ENCODE results near the gene CD82.

The CD82 gene

DNA sequence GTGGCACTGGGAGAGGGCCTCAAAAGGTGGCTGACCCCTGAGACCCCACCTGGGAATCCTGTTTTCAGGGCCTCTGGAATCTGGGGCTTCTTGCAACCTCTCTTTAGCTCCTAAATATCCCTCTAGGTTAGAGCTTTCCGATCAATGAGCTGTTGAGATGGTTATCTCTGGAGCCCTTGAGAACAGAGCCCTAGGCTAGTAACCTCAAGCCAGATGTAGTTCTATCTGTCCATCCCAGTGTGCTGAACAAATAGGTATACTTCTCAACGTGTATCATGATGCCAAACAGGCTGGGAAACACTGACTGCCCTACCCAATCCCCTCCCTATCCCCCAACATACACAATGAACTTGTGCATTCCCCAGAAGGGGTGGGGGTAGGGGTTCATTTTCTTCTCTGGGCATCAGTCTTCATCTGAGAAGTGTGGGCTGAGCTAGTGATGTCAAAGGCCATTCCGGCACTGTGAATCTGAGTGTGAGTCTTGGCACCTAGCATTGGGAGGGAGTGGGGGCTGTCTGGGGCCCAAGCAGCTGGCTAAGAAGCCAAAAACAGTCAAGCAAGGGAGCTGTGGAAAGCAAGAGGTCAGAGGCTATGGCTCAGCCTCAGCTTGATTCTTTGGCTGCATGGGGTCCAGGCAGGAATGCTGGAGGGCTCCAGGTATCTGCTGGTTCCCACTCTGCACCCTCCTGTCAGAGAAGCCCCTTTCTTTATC is 17.3 kb downstream of the CD82 start:
- TF ChIP-seq, protein P1, sequence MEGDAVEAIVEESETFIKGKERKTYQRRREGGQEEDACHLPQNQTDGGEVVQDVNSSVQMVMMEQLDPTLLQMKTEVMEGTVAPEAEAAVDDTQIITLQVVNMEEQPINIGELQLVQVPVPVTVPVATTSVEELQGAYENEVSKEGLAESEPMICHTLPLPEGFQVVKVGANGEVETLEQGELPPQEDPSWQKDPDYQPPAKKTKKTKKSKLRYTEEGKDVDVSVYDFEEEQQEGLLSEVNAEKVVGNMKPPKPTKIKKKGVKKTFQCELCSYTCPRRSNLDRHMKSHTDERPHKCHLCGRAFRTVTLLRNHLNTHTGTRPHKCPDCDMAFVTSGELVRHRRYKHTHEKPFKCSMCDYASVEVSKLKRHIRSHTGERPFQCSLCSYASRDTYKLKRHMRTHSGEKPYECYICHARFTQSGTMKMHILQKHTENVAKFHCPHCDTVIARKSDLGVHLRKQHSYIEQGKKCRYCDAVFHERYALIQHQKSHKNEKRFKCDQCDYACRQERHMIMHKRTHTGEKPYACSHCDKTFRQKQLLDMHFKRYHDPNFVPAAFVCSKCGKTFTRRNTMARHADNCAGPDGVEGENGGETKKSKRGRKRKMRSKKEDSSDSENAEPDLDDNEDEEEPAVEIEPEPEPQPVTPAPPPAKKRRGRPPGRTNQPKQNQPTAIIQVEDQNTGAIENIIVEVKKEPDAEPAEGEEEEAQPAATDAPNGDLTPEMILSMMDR (IDR thresholded peaks at IDR 0.05; ENCODE audit: extremely low read depth, missing control alignments): no peak
- no peak for DNase-seq (ENCODE audit: low spot score)

DNA sequence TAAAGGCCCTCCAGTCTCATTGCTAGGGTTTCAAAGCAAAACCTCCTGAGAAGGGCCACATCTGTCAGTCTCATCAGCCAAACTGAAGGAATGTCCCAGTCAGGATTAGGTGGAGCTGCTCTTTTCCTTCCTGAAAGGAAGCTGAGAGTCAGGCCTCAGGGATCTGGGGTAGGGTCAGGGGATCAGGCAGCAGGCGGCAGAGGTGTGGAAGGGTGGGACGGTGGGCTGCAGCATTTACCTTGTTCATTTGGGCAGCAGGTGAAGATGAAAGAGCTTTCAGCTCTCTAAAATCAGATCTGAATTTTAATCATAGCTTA is 17.8 kb downstream of the CD82 start:
- DNase-seq (ENCODE audit: low spot score): no peak
- TF ChIP-seq, protein P1 (IDR thresholded peaks at IDR 0.05; ENCODE audit: extremely low read depth, missing control alignments): no peak

DNA sequence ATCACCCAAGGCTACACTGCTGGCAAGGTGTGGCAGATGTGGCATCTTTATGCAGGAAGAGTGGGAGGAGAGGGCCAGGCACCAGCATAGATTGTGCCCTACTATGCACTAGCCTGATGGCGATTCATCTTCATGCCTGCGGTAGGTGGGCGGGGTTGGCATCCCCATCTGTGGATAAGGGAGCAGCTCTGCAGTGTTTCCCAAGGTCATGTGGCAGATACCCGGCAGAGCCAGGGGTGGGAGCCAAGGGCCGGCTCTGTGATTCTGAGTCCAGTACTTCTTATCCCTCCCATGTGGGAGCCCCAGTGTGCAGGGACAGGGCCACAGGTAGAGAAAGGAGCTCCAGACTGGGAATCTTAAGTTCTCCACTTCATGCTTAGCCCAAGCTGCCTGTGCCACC is 20.0 kb downstream of the CD82 start:
- DNase-seq (ENCODE audit: low spot score): no peak
- TF ChIP-seq, protein P1 (IDR thresholded peaks at IDR 0.05; ENCODE audit: extremely low read depth, missing control alignments): no peak

DNA sequence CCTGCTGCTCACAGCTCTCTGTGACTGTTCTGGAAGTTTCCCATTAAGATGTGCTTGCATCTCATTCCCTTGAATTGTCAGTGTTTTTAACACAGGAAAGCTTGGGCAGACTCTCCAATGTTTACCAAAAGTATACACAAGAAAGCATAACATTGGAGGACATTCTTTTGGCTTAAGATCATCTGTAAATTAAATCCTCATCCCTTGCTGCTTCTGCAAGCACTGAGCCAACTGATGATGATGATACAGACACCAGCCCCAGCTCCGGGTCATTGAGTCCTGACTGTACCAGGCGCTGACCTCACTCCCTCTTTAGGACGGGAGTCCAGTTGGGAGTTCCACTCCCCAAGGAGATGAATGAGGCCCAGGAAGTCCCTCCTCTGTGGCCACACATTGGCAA is 23.8 kb downstream of the CD82 start:
- DNase-seq (ENCODE audit: low spot score): no peak
- TF ChIP-seq, protein P1 (IDR thresholded peaks at IDR 0.05; ENCODE audit: extremely low read depth, missing control alignments): no peak

DNA sequence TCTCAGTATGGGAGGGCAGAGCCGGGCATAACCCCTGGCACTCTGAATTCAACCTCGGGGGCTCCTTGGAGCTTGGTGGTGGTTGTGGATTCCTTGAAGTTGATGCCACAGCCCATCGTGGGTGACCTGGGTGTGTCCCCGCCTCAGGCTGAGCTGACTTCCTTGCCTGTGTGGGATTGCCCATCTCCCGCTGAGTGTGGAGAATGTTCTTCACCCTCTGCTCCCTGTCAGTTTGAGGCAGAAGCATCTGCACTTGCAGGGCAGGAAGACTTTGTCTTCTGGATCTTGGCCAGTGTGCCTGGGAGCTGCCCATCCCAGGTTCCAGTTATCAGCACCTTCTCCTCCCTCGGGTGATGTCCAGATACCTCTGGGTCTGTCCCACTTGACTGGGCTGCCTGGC is 25.3 kb downstream of the CD82 start:
- TF ChIP-seq, protein P1 (IDR thresholded peaks at IDR 0.05; ENCODE audit: extremely low read depth, missing control alignments): no peak
- DNase-seq (ENCODE audit: low spot score): no peak

DNA sequence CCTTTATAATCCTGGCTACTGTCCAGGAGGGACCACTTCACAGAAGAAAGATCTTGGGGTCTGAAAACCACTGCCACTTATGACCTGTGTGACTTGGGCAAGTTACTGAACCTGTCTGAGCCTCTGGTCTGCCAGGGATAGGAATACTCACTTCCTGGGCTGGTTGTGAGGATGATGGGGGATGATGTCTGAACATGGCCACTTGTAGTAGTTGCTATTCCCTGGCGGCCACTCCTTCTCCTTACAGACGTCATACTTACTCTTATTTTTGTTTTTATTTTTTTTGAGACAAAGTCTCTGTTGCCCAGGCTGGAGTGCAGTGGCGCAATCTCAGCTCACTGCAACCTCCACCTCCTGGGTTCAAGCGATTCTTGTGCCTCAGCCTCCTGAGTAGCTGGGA is 26.1 kb downstream of the CD82 start:
- DNase-seq (ENCODE audit: low spot score): no peak
- TF ChIP-seq, protein P1 (IDR thresholded peaks at IDR 0.05; ENCODE audit: extremely low read depth, missing control alignments): no peak

DNA sequence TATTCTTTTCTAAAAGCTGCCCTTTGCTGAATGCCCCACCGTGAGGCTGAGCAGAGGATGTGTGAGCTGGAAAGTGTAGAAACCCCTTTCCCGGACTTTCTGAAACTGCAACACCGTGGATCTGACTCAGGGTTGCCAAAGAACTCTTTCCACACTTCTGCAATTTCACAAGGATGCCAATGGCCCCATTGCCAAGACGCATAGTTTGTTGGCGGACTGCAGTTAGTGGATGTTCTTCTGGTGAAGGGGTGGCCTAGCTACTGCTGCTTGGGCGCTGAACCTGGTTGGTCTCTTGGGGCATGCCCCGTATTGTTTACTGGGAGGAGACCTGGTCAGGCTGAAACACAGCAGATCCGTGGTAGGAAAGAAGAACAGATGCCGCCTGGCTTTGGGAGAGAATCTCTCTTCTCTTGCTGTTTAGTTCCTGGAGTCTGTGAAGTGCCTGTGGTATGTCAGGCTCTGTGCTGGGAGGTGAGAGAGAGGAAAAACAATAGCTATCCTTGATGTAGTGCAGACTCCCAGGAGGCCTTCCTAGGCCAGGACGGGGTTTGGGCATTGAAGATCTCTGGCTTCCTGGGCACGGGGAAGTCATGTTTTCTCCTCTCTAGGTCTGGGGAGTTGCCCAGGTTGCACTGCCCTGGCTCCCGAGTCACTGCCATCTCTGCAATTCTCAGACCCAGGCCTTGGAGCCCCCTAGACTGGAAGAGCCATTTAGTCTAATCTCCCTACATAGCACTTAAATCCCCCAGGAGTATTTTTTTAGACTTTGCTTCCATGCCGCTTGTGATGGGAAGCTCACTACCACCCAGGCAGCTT is 26.9 kb downstream of the CD82 start:
- TF ChIP-seq, protein P1 (IDR thresholded peaks at IDR 0.05; ENCODE audit: extremely low read depth, missing control alignments): no peak
- DNase-seq (ENCODE audit: low spot score): no peak
